LNCAP (cell line): ENCODE measurements around the gene ADAR.

Experiments used
- TF ChIP-seq, protein P1 (sequence below): fragments of 450-650 bp; IDR thresholded peaks from 2 replicates; pipeline ENCODE4 v1.5.1; 2017; ENCODE audit warnings: mild to moderate bottlenecking

The ADAR gene

GRCh38 chr1:154557939-154558719 is 49.9 kb downstream of the ADAR start, which contains the start of gene UBE2Q1:
Gene UBE2Q1, minus strand, starts transcription at chr1:154558662. Its CDS starts 109 bp downstream, at chr1:154558553.
- TF ChIP-seq, protein P1, sequence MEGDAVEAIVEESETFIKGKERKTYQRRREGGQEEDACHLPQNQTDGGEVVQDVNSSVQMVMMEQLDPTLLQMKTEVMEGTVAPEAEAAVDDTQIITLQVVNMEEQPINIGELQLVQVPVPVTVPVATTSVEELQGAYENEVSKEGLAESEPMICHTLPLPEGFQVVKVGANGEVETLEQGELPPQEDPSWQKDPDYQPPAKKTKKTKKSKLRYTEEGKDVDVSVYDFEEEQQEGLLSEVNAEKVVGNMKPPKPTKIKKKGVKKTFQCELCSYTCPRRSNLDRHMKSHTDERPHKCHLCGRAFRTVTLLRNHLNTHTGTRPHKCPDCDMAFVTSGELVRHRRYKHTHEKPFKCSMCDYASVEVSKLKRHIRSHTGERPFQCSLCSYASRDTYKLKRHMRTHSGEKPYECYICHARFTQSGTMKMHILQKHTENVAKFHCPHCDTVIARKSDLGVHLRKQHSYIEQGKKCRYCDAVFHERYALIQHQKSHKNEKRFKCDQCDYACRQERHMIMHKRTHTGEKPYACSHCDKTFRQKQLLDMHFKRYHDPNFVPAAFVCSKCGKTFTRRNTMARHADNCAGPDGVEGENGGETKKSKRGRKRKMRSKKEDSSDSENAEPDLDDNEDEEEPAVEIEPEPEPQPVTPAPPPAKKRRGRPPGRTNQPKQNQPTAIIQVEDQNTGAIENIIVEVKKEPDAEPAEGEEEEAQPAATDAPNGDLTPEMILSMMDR, result no peak

DNA sequence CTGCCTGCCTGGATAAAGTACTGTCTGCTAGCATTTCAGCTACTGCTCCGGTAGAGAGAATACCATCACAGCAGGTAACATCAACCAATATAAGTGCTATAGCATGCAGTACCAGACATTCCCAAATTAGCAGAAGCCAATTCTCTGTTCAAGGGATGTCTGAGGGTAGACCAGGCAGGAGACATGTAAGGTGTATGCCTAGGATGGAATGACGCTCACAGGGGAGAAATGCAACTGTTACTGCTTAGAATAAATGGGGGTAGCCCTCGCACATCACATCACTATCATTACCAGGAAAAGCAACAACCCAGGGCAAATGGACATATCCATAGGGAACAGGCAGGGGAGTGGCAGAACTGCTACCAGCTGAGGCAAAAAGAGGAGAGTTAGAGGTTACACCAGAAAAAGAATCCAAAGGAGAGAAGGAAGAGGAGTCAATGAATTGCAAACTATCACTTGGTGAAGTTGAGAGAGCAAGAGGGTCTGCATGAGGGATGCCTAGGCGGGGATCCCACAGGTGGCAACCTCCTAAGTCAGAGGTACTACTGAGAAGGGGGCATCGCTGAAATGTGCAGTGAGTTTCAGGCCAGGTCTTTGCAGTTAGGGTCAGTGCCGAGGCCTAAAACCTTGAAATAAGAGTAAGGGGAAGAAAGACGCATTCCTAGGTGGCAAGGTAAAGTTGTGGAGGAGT is 50.6 kb downstream of the ADAR start:
- TF ChIP-seq, protein P1, result no peak

DNA sequence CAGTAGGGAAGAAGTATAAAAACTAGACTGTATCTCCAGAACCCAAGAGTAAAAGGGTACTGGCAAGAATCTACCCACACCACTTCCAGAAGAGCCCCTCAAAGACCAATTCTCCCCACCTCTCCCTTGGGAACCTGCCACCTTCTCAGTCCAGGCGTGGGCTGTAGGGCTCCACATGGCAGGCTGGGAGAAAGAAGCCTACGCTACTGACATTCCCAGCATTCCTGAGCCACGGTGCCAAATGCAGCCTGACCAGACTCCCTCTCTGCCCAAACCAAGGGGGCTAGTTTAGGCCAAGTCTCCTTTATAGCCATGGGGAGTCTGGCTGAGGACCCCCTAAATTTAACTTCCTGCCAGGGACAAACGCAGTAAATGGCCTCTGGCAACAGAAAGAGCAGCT is 51.6 kb downstream of the ADAR start:
- TF ChIP-seq, protein P1, result no peak

GRCh38 chr1:154553056-154554030 is 54.6 kb downstream of the ADAR start:
- TF ChIP-seq, protein P1, result no peak

DNA sequence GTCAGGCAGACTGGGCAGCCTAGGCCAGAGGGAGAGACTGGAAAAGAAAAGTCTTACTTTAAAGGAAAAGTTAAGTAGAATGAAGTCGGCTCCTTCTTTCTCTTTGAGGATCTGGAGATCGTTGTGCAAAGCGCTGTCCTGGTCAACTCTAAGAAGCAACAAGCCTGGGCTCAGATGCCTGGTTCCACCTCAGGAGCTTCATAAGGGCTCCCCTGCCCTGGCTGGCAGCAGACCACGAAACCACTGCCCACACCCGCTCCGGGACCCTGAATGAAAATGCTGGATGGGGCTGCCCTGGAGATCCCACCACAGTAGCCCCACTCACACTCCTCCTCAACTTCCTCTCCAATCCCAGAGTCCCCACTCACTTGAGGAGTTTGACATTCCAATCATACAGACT is 56.0 kb downstream of the ADAR start:
- TF ChIP-seq, protein P1, result no peak

DNA sequence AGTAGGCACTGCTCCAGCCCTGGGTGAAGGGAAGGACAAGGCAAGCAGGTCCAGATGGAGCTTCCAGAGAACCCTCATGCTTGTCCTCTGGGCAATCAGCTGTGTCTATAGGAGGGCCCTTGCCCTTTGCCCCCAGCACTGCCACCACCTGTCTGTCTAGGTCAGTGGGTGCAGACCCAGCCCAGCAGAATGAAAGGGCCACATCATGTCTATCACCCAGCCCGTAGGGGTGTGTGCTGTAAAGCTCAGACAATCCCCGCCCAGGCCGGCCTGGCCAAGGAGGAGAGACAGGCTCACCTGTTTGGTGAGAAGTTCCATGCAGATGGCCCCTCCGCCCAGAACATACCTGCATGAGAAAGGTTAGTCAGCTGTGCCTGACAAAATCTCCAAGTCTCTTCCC is 56.5 kb downstream of the ADAR start:
- TF ChIP-seq, protein P1, result no peak

DNA sequence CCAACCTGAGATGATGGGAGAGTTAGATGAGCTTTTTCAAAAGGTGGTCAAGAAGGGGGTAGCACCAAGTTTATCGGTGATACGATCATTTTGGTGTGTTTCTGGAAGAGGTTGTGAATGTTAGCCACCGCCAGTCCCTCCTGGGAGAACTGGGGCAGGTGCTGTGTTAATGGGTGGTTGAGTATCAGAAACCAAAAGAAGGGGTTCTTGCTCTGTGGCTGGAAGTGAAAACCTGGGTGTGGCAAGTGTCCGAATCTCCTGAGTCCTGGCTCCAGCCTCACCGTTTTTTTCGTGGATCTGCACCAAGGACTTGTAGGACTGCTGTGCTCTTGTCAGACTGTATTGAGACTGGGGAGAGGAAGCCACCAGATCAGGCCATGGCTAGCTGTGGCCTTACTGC is 57.3 kb downstream of the ADAR start:
- TF ChIP-seq, protein P1, result no peak
